Subcutaneous abdominal adipose tissue (tissue), 5 donors: Measurements from ENCODE around the gene LTBP1.

ENCODE experiments used
- H3K27ac ChIP-seq: one replicate; pipeline ENCODE4 v1.7.0; 2013; ENCODE audit warnings: low read depth, mild to moderate bottlenecking, inconsistent platforms, low read length, moderate library complexity
- H3K27me3 ChIP-seq, 5 donors: one replicate each; pipeline ENCODE4 v1.7.0; 2013; ENCODE audit warnings: low read length in 5 of 5, inconsistent platforms in 1 of 5; ENCODE audit not compliant: control insufficient read depth in 5 of 5, insufficient read depth in 4 of 5
- H3K36me3 ChIP-seq, 5 donors: one replicate each; pipeline ENCODE4 v1.7.0; 2013; ENCODE audit warnings: low read length in 5 of 5; ENCODE audit not compliant: control insufficient read depth in 5 of 5, insufficient read depth in 5 of 5
- H3K4me1 ChIP-seq, 5 donors: one replicate each; pipeline ENCODE4 v1.7.0; 2013; ENCODE audit warnings: low read length in 5 of 5, mild to moderate bottlenecking in 3 of 5, moderate library complexity in 1 of 5; ENCODE audit not compliant: control insufficient read depth in 5 of 5, insufficient read depth in 5 of 5
- H3K4me3 ChIP-seq, 5 donors: one replicate each; pipeline ENCODE4 v1.7.0; 2013; ENCODE audit warnings: low read length in 5 of 5, low read depth in 1 of 5
- H3K9ac ChIP-seq, 5 donors: one replicate each; pipeline ENCODE4 v1.7.0; 2013; ENCODE audit warnings: low read length in 5 of 5, mild to moderate bottlenecking in 4 of 5, moderate library complexity in 3 of 5
- H3K9me3 ChIP-seq, 5 donors: one replicate each; pipeline ENCODE4 v1.7.0; 2013; ENCODE audit warnings: low read length in 5 of 5; ENCODE audit not compliant: control insufficient read depth in 5 of 5
- donor health status: healthy.
- donor health status: healthy.
- donor health status: healthy.
- donor health status: healthy.
- donor health status: healthy.

Gene LTBP1, protein sequence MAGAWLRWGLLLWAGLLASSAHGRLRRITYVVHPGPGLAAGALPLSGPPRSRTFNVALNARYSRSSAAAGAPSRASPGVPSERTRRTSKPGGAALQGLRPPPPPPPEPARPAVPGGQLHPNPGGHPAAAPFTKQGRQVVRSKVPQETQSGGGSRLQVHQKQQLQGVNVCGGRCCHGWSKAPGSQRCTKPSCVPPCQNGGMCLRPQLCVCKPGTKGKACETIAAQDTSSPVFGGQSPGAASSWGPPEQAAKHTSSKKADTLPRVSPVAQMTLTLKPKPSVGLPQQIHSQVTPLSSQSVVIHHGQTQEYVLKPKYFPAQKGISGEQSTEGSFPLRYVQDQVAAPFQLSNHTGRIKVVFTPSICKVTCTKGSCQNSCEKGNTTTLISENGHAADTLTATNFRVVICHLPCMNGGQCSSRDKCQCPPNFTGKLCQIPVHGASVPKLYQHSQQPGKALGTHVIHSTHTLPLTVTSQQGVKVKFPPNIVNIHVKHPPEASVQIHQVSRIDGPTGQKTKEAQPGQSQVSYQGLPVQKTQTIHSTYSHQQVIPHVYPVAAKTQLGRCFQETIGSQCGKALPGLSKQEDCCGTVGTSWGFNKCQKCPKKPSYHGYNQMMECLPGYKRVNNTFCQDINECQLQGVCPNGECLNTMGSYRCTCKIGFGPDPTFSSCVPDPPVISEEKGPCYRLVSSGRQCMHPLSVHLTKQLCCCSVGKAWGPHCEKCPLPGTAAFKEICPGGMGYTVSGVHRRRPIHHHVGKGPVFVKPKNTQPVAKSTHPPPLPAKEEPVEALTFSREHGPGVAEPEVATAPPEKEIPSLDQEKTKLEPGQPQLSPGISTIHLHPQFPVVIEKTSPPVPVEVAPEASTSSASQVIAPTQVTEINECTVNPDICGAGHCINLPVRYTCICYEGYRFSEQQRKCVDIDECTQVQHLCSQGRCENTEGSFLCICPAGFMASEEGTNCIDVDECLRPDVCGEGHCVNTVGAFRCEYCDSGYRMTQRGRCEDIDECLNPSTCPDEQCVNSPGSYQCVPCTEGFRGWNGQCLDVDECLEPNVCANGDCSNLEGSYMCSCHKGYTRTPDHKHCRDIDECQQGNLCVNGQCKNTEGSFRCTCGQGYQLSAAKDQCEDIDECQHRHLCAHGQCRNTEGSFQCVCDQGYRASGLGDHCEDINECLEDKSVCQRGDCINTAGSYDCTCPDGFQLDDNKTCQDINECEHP (N-terminal part only)

DNA sequence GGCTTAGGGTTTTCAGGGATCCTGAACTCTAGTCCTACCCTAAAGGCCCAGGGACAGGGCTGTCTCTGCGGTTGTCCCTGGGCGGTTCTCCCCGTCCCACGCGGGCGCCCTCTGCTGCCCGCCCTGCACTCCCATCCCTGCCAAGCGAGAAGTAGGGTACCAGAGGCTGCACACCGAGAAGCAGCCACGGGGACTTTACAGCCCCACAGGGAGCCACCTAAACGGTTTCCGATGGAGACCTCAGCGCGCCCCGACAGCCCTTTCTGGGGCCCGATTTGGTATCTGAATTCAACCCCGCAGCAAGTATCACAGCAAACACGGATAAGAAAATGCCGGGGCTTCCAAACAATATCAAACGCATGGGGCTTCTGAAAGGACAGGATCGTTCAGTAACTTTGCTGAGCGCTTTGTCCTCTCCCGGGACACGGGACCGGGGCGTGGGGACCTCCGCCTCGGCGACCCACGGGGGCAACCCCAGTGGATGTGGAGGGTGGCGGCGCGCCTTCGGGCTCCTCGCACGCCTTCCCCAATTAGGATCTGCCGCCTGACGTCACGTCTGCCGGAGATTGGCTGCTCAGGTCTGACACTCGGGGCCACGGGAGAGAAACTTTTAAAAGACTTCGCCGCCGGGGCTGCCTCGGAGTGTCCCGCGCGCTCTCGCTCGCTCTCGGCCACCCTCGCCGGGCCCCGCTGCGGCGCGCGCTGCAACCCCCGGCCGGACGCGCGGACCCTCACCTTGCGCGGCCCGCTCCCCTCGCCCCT lies at the start of gene LTBP1:
TSS of gene LTBP1 (plus strand) at position 640 of the 762 bp plus-strand sequence. CDS start 372 bp downstream, outside the sequence.
- H3K36me3 ChIP-seq: no peaks in the 10 kb centered on the region
- H3K9ac ChIP-seq: peak within 1 kb of the TSS in 1 of 5 donors; percentile 17
- peaks cover 0 to 6% (median 0%) of the 10 kb centered on the region in 5 donors for H3K27me3 ChIP-seq
- peak within 1 kb of the TSS; percentile 35 for H3K27ac ChIP-seq
- H3K4me1 ChIP-seq: peaks cover 0 to 18% (median 11%) of the 10 kb centered on the region in 5 donors
- H3K4me3 ChIP-seq: peak within 1 kb of the TSS; percentile 70 to 83 (median 73)
- no peaks in the 10 kb centered on the region for H3K9me3 ChIP-seq

DNA sequence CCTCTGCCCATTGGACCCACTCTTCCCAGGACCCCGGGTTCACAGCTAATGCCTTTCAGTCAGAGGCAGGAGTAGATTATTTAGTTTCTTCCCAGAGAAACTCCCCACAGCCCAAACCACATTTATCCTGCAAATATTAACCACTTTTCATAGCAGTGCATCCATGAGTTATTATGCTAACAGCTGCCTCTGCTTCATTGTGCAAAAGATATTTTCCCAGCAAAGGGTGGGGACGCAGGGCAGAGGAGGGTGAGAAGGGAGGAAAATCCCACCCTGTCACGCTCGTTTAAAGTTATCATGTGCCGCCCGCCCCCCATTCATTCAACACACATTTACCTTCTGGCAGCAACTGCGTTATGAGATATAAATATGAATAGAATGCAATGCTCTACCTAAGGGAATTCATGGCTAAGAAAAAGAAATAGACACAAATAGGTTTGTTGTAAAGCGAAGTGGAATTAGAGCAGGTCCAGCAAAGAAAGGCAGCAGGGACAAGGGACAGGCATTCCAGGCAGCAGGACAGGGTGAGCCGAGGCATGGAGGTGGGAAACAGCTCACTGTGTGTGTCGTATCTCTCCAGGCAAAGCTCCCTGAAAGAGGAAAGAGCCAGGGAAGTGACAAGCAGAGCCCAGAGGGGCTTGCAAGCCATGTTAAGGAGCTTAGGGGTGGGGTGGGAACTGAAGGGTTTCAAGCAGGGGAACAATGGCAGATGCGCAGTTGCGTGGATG lies 46.3 kb upstream of the LTBP1 start:
- Histone ChIP-seq H3K9ac (no peak overlapping the region), H3K9me3 (peaks cover 0 to 6% (median 0%) of the 10 kb centered on the region in 5 donors), H3K27ac (no peak overlapping the region), H3K27me3 (peaks cover 0 to 6% (median 4%) of the 10 kb centered on the region in 5 donors), H3K4me3 (no peak overlapping the region), H3K36me3 (no peaks in the 10 kb centered on the region), H3K4me1 (no peaks in the 10 kb centered on the region)

DNA sequence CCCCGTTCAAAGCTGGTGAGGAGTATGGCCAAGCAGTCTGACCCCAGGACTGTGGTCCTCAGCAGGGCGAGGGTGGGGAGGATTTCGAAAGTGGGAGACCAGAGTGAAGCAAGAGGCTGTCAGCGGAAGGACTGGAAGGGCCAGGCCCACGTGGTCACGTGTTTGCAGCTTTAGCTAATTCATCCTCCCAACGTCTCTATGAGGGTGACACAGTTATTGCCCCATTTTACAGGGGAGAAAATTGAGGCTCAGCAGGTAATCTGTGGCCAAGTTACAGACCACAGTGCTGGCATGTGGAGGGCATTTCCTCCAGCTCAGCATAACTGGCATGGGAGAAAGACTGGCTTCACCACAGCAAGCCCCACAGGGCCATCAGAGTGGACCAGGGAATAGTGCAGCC lies 45.4 kb upstream of the LTBP1 start:
- Histone ChIP-seq H3K27ac (no peak overlapping the region), H3K36me3 (no peaks in the 10 kb centered on the region), H3K9ac (no peak overlapping the region), H3K27me3 (peaks cover 0 to 6% (median 4%) of the 10 kb centered on the region in 5 donors), H3K4me1 (no peaks in the 10 kb centered on the region), H3K9me3 (peaks cover 0 to 6% (median 0%) of the 10 kb centered on the region in 5 donors), H3K4me3 (no peak overlapping the region)

DNA sequence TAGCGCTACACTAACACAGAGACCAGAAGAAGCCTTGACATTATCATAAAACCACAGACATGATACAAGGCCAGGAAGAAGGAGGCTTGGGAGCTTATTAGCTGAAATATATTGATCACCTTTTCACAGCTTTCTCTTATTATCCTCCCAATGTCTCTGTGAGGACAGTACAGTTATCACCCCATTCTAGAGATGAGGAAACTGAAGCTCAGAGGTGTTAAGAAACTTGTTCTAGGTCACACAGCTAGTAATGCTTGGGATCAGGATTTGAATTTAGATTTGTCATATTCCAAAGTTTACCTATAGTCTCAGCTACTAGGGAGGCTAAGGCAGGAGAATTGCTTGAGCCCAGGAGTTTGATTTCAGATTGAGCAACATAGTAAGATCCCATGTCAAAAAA lies 44.6 kb upstream of the LTBP1 start:
- no peaks in the 10 kb centered on the region for H3K36me3 ChIP-seq
- H3K27ac ChIP-seq: no peak overlapping the region
- peaks cover 0 to 6% (median 4%) of the 10 kb centered on the region in 5 donors for H3K27me3 ChIP-seq
- no peaks in the 10 kb centered on the region for H3K4me1 ChIP-seq
- no peak overlapping the region for H3K9ac ChIP-seq
- H3K9me3 ChIP-seq: peaks cover 0 to 5% (median 0%) of the 10 kb centered on the region in 5 donors
- no peak overlapping the region for H3K4me3 ChIP-seq

DNA sequence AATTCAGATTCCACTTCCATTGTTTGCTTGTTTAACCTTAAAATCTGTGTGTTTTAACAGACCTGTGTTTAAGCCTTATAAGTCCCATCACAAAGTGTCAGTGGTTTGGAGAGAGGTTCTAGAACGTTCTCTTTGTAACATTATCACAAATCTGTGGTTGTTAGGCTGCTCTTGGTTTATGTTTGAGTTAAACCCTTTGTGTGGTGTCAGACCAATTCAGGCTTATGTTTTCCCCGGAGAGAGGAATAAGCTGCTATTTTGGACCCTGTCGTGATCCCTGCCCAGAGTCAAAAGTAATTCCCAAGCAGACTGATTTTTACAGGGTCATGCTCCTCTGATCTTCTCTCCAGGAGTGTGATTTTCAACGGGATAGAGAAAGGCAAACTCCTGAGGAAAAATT lies 43.8 kb upstream of the LTBP1 start:
- no peak overlapping the region for H3K9ac ChIP-seq
- no peaks in the 10 kb centered on the region for H3K4me1 ChIP-seq
- H3K9me3 ChIP-seq: no peaks in the 10 kb centered on the region
- no peak overlapping the region for H3K4me3 ChIP-seq
- H3K36me3 ChIP-seq: no peaks in the 10 kb centered on the region
- H3K27me3 ChIP-seq: peaks cover 0 to 6% (median 4%) of the 10 kb centered on the region in 5 donors
- H3K27ac ChIP-seq: no peak overlapping the region

DNA sequence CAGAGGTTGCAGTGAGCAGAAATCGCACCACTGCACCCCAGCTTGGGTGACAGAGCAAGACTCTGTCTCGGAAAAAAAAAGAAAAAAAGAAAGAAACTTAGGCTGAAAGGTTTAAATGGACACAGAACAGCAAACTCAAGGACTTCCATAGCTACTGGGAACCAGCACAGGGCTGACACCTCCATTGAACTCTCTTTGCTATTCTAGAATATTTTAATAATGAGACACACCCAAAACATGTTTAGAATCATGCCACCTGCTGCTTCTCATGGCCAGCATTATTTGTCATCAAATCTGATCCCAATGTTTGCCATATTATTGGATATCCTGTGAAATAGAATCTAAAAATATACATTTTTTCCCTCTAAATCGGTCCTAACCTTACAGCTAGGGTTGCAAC lies 42.7 kb upstream of the LTBP1 start:
- H3K4me1 ChIP-seq: no peaks in the 10 kb centered on the region
- no peaks in the 10 kb centered on the region for H3K9me3 ChIP-seq
- H3K27me3 ChIP-seq: peaks cover 0 to 6% (median 4%) of the 10 kb centered on the region in 5 donors
- H3K9ac ChIP-seq: no peak overlapping the region
- no peak overlapping the region for H3K27ac ChIP-seq
- no peak overlapping the region for H3K4me3 ChIP-seq
- H3K36me3 ChIP-seq: no peaks in the 10 kb centered on the region

DNA sequence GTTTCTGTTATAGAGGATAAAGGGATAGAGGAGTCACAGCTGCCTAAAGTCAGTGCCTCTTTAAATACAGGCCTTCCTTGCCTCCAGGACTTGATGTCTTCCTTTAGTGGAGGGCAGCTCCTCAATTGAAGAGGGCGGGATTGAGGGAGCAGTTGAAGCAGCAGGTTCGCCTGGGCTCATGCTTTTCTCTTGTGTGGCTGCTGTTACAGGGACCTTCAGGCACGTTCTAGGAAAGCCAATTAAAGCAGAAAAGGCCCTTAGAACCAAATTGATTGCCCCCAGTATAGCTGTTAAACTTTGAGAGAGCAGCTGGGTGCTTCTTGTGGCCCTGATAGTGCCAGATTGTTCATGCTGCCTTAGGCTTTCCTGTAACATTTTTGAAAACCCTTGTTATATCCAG lies 42.0 kb upstream of the LTBP1 start:
- Histone ChIP-seq H3K36me3 (no peaks in the 10 kb centered on the region), H3K4me3 (no peak overlapping the region), H3K4me1 (no peaks in the 10 kb centered on the region), H3K27ac (no peak overlapping the region), H3K9me3 (no peaks in the 10 kb centered on the region), H3K9ac (no peak overlapping the region), H3K27me3 (peaks cover 0 to 6% (median 4%) of the 10 kb centered on the region in 5 donors)

DNA sequence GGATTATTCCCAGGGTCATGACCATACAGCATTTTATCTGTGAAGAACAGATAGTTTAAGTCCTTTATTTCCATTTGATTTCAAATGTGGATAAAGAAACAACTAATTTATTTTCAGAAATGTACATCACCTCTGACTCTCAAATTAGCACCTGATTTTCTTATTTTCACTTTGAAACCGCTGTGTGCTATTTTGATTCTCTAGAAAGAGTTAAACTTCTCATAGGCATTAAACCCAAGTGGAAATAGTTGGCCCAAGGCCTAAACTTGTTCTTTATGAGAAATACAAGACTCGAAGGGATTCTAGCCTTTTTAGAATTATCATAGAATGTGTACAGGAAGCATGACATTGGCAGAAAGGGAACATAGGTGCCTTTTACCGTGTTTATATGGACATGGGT lies 41.5 kb upstream of the LTBP1 start:
- no peaks in the 10 kb centered on the region for H3K9me3 ChIP-seq
- H3K9ac ChIP-seq: no peak overlapping the region
- no peaks in the 10 kb centered on the region for H3K4me1 ChIP-seq
- H3K27ac ChIP-seq: no peak overlapping the region
- no peaks in the 10 kb centered on the region for H3K36me3 ChIP-seq
- no peak overlapping the region for H3K4me3 ChIP-seq
- H3K27me3 ChIP-seq: peaks cover 0 to 6% (median 4%) of the 10 kb centered on the region in 5 donors
